Activated CD8-positive, alpha-beta memory T cell treated with anti-CD3 and anti-CD28 coated beads for 36 hours (primary cell): ENCODE results near the gene IL27RA. TPM values are rescaled to one million over a fixed set of nuclear protein-coding genes. Genes with fewer than 3 reads are reported as not detected.

ENCODE experiments used
- CTCF ChIA-PET: fragments of 350-600 bp; sonication (Branson Sonifier 250); formaldehyde crosslinking; loops from one replicate; lab custom pipeline; 2021; ENCODE audit warnings: antibody characterized with exemption; lab: Charles Lee
- POLR2A ChIA-PET: fragments of 350-600 bp; sonication (Branson Sonifier 250); formaldehyde crosslinking; loops from one replicate; lab custom pipeline; 2021; ENCODE audit warnings: antibody characterized with exemption; lab: Charles Lee
- total RNA-seq, 2 experiments: library from RNA; stranded (reverse); gene quantifications; one replicate each; pipeline ENCODE4 v1.2.3, GENCODE V29; 2021

The IL27RA gene
- total RNA-seq, 2 experiments from 2014 or later: 60.1 to 61.1 TPM

DNA sequence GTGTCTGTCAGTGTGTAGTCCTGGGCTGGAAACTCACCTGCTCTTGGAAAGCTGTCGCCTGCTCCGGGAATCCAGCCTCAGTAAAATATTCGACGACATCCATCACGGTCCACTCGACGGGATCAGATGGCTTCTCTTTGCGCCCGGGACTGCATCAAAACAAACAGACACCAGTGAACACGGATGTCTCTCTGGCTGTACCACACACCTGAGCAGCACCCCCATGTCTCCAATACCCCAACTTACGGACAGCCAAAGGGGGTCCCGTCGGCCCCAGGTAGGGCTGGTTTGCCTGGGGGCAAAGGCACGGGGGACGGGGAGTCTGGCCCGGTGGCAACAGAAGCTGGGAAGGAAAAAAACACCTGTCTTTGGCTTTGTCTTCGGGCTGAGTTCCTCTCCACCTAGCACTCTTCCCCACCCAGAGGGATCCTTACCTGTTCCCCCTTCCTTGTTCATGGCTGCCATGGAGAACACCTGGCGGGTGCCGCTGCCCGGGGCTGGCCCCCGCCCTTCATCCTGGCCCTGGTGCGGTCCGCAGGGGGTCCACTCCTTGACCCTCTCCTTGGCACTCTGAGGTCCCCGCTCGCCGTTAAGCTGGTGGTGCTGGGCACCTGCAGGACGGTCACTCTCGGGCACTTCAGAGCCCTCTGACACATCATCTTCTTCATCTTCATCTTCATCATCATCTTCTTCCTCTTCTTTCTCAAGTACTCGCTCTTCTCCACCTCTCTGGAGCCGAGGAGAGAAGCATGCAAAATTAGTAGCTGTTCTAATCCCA is 57.3 kb downstream of the IL27RA start:
- POLR2A ChIA-PET: no interaction called here
- CTCF ChIA-PET: interaction anchor here (0.7 kb wide), 1 partner anchor 13 kb away, joined by 4 read pairs; no protein-coding TSS in a partner anchor

GRCh38 chr19:14089412-14089661 is 57.8 kb downstream of the IL27RA start:
- ChIA-PET CTCF (interaction anchor here (0.7 kb wide), 1 partner anchor 14 kb away, joined by 4 read pairs; no protein-coding TSS in a partner anchor), POLR2A (no interaction called here)

GRCh38 chr19:14089662-14090508 is 58.3 kb downstream of the IL27RA start:
- ChIA-PET POLR2A (interaction anchor here (1.0 kb wide), 1 partner anchor 482 kb away, joined by 3 read pairs; the partner anchor contains the start of gene NDUFB7), CTCF (interaction anchor here (0.7 kb wide), 2 partner anchors 95 to 246 kb away, joined by 3 to 6 read pairs; no protein-coding TSS in a partner anchor)

DNA sequence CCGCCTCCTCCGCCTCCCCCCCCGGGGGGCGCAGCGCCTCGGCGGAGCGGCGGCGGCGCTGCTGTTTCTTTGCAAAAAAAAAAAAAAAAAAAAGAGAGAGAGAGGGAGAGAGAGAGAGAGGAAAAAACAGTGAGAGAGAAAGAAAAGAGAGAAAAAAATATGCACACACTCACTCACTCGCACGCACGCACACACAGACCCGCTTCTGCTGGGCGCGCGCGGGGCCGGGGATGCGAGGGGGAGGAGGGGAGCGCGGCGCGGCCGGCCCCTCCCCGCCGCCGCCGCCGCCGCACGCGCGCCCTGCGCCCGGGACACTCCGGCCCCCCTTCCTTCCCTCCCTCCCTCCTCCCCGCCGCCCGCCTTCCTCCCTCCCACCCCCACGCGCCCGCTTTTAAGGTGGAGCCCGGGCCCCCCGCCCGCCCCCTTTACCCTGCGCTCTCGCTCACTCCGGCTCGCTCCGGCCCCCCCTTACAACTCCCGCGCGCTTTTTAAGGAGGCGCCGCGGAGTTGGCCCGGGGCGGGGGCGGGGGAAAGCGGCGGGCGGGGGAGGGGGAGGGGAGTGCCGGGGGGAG is 59.0 kb downstream of the IL27RA start, which contains the start of gene SAMD1:
Gene SAMD1 (minus strand): TSS at position 243 of the 572 bp plus-strand sequence.
- ChIA-PET POLR2A (interaction anchor here (1.0 to 1.7 kb wide), 2 partner anchors 46 to 481 kb away, joined by 3 to 8 read pairs; partner anchors contain the start of gene NDUFB7), CTCF (interaction anchor here (1.3 kb wide), 1 partner anchor 24 kb away, joined by 6 read pairs; no protein-coding TSS in a partner anchor)

DNA sequence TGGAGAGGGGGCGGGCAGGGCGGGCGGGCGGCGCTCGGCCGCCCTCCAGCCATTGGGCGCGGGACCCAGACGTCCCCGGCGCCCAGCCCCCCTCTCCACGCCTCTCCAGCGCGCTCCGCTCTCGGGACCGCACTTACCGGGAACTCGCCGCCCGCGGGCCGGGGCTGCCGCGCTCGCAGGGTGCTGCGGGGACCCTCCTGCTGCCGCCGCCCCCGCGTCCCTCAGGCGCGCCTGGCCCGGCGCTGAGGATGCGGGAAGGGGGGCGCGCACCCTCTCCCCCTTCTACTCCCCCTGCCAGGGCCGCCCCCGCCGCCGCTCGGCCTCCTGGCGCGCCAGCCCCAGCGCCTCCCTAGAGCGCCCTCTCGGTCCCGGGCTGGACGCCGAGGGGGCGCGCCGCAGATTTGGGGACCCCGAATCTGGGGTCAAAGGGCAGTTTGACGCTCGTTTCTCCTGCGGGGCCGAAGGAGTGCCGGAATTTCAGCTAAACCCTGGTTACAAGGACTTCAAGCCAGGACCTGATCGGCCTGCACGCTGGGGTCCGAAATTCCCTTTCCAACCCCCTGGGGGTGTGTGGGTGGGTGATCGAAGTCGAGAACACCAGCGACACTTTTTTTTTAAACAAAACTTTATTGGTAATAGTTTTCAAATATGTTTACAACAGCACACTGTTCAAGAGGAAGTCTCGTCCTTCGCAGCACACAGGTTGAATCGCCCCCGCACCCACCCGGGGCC is 59.7 kb downstream of the IL27RA start:
- ChIA-PET CTCF (interaction anchor here (0.8 to 1.3 kb wide), 2 partner anchors 23 to 32 kb away, joined by 3 to 6 read pairs; no protein-coding TSS in a partner anchor), POLR2A (interaction anchor here (0.8 to 1.7 kb wide), 3 partner anchors 9 to 46 kb away, joined by 4 to 8 read pairs (median 4); no protein-coding TSS in a partner anchor)

DNA sequence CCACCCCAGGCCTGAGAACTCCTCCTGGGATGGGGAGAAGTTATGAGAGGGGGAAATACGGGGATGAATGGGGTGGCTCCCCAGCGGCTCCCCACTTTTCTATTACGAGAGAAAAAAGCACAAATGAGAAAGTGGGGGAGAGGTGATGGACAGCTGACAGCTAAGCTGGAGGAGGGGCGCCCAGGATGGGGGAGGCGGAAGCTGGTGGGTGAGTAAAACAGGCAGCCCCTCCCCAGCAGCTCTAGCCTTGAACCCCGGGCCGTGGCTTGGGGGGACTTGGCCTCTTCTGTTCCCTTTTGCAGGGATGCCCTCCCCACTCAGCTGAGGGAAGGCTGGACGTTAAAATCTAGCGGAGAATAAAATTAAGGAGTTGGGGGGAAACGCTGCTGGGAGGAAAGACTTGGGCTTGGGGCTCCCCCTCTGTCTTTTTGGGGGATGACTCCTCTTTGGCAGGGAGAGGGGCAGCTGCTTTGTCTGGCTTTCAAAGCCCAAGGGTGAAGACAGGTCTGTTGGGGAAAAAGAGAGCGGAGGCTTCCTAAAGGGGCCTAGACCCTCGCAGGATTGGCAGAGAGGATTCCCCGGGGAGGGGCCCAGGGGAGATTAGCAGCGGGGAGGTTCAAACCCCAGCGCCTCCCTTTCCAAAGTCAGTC is 60.4 kb downstream of the IL27RA start:
- CTCF ChIA-PET: interaction anchor here (0.8 to 1.3 kb wide), 2 partner anchors 23 to 33 kb away, joined by 3 to 6 read pairs; no protein-coding TSS in a partner anchor
- POLR2A ChIA-PET: interaction anchor here (0.8 to 1.7 kb wide), 3 partner anchors 10 to 45 kb away, joined by 4 to 8 read pairs (median 4); no protein-coding TSS in a partner anchor

- POLR2A ChIA-PET: no interaction called here
- CTCF ChIA-PET: interaction anchor here (1.1 to 2.2 kb wide), 3 partner anchors 19 to 22 kb away, joined by 3 to 6 read pairs (median 6); a partner anchor contains a TSS
Observed at GRCh38 chr19:14093117-14093823, 61.7 kb downstream of the IL27RA start.

DNA sequence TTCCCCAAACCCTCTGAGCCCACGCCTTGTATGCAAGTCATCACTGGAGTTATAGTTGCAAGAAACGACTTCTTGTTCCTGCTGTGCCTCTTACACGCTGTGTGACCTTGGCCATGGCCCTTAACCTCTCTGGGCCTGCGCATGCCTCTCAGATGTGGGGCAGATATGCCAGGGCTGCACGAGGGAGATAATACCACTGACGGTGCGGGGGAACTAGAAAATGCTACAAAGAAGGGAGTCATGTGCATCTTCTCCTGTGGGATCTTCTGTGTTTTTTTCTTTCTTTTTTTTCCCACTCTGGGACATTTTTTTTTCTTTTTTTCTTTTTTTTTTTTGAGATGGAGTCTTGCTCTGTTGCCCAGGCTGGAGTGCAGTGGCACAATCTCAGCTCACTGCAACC is 63.3 kb downstream of the IL27RA start:
- CTCF ChIA-PET: interaction anchor here (2.2 kb wide), 1 partner anchor 19 kb away, joined by 6 read pairs; no protein-coding TSS in a partner anchor

GRCh38 chr19:14096272-14096992 is 64.9 kb downstream of the IL27RA start:
- POLR2A ChIA-PET: no interaction called here
- CTCF ChIA-PET: interaction anchor here (0.7 kb wide), 2 partner anchors 144 to 388 kb away, joined by 4 to 6 read pairs; no protein-coding TSS in a partner anchor

More for the DNA sequence above, 63.3 kb downstream of the IL27RA start:
- POLR2A ChIA-PET: no interaction called here

DNA sequence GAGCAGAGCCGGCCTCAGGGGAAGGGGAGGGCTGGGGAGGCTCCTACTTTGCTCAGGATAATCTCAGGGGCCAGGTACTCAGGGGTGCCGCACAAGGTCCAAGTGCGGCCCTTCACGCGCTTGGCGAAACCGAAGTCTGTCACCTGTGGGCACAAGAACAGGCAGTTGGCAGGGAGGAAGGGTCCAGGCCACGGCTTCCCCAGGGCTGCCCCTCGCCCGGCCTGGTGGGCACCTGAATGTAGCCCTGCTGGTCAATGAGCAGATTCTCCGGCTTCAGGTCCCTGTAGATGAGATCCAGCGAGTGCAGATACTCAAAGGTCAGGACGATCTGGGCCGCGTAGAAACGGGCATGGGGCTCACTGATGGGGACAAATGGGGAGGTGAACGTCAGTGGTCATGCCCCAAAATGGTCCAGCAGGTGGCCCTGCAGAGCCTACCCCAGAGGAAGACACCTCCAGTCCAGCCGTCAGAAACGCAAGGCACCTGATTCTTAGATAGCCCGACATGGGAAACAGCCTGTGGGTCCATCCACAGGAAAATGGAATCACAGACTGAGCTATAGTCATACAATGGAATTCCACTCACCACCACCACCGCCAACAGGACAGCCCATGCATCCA is 66.1 kb downstream of the IL27RA start:
- CTCF ChIA-PET: no interaction called here
- POLR2A ChIA-PET: no interaction called here

DNA sequence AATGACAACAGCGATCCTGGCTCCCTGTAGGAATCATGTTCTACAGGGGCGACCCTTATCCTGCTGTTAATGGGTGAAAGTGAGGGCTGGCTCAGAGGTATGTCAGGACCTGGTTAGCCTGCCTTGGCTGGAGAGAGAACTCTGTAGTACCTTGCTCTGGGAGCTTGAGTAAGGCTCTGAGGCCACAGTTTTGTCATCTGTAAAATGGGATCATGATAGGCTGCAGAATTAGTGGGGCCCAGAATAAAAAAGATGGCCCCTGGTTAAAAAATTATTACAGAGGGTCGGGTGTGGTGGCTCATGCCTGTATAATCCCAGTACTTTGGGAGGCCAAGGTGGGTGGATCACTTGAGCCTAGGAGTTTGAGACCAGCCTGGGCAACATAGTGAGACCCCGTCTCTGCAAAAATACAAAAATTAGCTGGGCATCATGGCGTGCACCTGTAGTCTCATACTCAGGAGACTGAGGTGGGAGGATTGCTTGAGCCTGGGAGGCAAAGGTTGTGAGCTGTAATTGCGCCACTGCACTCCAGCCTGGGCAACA is 69.5 kb downstream of the IL27RA start:
- POLR2A ChIA-PET: no interaction called here
- CTCF ChIA-PET: interaction anchor here (3.4 kb wide), 1 partner anchor 14 kb away, joined by 19 read pairs; no protein-coding TSS in a partner anchor

DNA sequence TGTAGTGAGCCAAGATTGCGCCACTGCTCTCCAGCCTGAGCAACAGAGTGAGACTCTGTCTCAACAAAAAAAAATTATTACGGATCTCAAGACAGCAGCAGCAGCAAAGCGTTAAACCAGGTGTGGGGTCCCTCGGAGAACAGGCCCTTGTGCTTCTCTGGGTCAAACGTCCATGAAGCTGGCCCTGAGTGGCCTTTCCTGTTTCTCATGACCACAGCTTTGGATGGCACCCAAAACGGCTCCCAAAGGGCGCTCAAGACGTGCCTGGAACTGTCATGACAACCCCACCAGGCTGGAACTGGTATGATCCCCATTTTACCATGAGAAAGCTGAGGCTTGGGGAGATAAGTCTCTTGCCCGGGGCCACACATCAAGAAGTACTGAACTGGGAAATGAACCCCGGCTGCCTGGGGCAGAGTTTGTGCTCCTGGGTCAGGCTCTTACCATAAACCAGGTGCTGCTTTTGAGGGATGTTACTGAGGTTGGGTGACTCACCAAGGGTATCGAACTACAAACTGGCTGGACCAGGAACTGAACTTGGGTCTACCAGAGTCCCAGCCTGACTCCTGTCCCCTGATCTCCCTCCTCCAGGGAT is 70.6 kb downstream of the IL27RA start:
- CTCF ChIA-PET: interaction anchor here (1.1 to 3.4 kb wide), 3 partner anchors 12 to 246 kb away, joined by 3 to 19 read pairs (median 3); no protein-coding TSS in a partner anchor
- POLR2A ChIA-PET: no interaction called here

- ChIA-PET CTCF (interaction anchor here (0.9 to 3.4 kb wide), 4 partner anchors 12 to 245 kb away, joined by 3 to 19 read pairs (median 3); no protein-coding TSS in a partner anchor), POLR2A (interaction anchor here (0.6 kb wide), 1 partner anchor 262 kb away, joined by 5 read pairs; no protein-coding TSS in a partner anchor)
Observed at GRCh38 chr19:14102756-14103155, 71.2 kb downstream of the IL27RA start.
